HFFc6 (cell line): ENCODE results near the gene RHOBTB1. TPM values are rescaled to one million over a fixed set of nuclear protein-coding genes. Genes with fewer than 3 reads are reported as not detected.
A peak's percentile ranks its signal among the peaks of the same experiment; 100 is the strongest.

ENCODE experiments used
- DNase-seq: peaks from one replicate; pipeline ENCODE4 v3.0.0-alpha.2; 2018
- H3K27ac Mint-ChIP-seq: 2 replicates; pipeline ENCODE4 v1.8.0; 2020; ENCODE audit warnings: mild to moderate bottlenecking, mixed read lengths
- H3K27me3 Mint-ChIP-seq: 2 replicates; pipeline ENCODE4 v1.8.0; 2021; ENCODE audit warnings: mild to moderate bottlenecking, moderate library complexity, mixed read lengths; ENCODE audit not compliant: insufficient read depth
- H3K36me3 Mint-ChIP-seq: 2 replicates; pipeline ENCODE4 v1.8.0; 2021; ENCODE audit warnings: low read depth, mixed read lengths
- H3K4me1 Mint-ChIP-seq: 2 replicates; pipeline ENCODE4 v1.8.0; 2020; ENCODE audit warnings: low read depth, mixed read lengths
- H3K4me3 Mint-ChIP-seq: 2 replicates; pipeline ENCODE4 v1.8.0; 2020; ENCODE audit warnings: mild to moderate bottlenecking, moderate library complexity, mixed read lengths
- H3K9me3 Mint-ChIP-seq: 2 replicates; pipeline ENCODE4 v1.8.0; 2020; ENCODE audit warnings: mild to moderate bottlenecking, mixed read lengths
- total RNA-seq, 6 experiments: library from RNA; stranded (reverse); fragmentation: NEBNext Ultra II Directional; extraction: Animal tissue kit (Norgen Biotek cat#: 25700); gene quantifications; 2 replicates in 1 of 6; 3 replicates in 5 of 6; pipeline ENCODE4 v1.2.3, GENCODE V29; 2021
- TF ChIP-seq, protein P1 (sequence below): fragments of 200-600 bp; sonication (generic); IDR thresholded peaks from 2 replicates; pipeline ENCODE4 v1.5.0; 2021; ENCODE audit warnings: antibody characterized with exemption, mild to moderate bottlenecking

The RHOBTB1 gene
- total RNA-seq, 6 experiments from 2014 or later, result 9.0 to 11.7 (median 9.3) TPM

DNA sequence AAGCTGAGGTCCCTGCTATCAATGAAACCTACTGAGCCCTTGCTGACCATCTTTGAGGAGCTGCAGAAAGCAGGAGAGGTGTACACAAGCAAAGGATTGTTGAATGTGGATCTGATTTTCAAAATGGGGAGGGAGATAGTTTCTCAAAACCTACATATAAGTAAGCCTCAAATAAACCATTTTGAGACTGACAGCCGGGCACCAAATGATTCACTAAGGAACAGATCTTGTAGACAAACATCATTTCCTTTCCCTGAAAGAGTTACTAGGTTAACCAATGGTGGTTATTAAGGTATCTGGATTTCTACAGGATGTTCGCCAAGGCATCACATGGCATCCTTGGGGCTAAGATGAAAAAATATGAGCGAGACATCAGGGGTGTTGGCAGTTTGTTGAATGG, 24.5 kb upstream of the RHOBTB1 start:
- no peaks in the 10 kb centered on the region for H3K9me3 Mint-ChIP-seq
- TF ChIP-seq, protein P1, sequence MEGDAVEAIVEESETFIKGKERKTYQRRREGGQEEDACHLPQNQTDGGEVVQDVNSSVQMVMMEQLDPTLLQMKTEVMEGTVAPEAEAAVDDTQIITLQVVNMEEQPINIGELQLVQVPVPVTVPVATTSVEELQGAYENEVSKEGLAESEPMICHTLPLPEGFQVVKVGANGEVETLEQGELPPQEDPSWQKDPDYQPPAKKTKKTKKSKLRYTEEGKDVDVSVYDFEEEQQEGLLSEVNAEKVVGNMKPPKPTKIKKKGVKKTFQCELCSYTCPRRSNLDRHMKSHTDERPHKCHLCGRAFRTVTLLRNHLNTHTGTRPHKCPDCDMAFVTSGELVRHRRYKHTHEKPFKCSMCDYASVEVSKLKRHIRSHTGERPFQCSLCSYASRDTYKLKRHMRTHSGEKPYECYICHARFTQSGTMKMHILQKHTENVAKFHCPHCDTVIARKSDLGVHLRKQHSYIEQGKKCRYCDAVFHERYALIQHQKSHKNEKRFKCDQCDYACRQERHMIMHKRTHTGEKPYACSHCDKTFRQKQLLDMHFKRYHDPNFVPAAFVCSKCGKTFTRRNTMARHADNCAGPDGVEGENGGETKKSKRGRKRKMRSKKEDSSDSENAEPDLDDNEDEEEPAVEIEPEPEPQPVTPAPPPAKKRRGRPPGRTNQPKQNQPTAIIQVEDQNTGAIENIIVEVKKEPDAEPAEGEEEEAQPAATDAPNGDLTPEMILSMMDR, result no peak
- no peak overlapping the region for H3K4me3 Mint-ChIP-seq
- peaks cover 24% of the 10 kb centered on the region for H3K4me1 Mint-ChIP-seq
- H3K27me3 Mint-ChIP-seq, result peaks cover 1% of the 10 kb centered on the region
- H3K36me3 Mint-ChIP-seq, result no peaks in the 10 kb centered on the region
- no peak overlapping the region for H3K27ac Mint-ChIP-seq
- no peak for DNase-seq

DNA sequence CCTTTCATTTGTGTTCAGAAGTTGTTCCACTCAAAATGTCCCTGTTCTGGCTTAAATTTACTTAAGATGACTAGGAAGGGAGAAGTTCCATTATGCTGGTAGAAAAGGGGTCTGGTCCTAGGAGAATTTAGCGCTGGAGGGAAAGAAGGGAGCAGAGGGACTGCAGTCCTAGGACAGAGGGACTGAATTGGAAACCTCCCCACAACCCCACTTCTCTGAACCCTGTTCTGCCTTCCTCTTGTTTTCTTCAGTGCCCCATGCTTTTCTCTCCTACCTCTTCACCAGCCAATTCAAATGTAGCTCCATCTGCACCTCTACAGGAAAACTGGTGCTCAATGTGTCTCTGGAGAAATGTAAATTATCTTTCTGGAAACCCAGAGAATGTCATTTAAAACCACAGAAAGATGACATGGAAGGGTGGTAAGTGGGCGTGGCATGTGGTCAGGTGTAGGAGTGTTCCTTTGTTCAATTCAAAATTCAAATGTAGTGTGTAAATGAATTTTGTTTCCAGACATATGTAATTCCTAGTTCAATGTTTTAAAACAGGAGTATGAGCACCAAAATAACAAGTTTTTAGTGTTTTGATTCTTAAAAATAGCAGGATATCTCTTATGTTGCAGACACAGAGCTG, 24.0 kb upstream of the RHOBTB1 start:
- H3K36me3 Mint-ChIP-seq, result no peaks in the 10 kb centered on the region
- TF ChIP-seq, protein P1, result no peak
- peaks cover 28% of the 10 kb centered on the region for H3K4me1 Mint-ChIP-seq
- peaks cover 1% of the 10 kb centered on the region for H3K27me3 Mint-ChIP-seq
- DNase-seq, result no peak
- H3K4me3 Mint-ChIP-seq, result no peak overlapping the region
- no peaks in the 10 kb centered on the region for H3K9me3 Mint-ChIP-seq
- H3K27ac Mint-ChIP-seq, result no peak overlapping the region

DNA sequence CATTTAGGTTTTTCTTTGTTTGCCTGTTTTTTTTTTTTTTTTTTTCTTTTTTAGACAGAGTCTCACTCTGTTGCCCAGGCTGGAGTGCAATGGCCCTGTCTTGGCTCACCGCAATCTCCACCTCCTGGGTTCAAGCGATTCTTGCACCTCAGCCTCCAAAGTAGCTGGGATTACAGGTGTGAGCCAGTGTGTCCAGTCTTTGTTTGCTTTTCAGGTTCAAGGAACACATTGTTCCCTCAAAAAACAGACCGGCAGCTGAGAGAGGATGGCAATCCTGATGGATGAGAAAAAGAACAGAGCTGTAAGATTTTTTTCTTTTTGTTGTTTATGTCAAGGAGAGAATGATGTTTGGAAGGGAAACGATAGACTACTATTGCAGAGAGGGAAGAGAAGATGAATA, 23.3 kb upstream of the RHOBTB1 start:
- no peak overlapping the region for H3K27ac Mint-ChIP-seq

DNA sequence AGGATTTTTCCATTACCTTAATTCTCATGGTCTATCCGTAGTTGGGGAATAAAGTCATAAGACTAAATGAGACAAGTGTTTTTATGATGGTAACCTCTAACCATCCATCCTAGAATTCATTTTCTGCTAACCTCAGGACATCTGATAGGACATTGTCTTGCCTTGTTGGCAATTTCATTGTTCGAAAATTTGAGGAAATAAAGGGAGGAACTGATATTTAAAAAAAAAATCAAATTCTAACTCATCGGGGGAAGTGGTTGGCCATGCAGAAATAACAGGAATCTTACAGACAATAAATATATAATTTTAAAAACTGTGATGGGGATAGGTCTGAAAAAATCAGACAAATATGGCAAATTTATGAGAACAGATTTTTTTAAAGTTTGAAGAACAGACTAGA, 21.7 kb upstream of the RHOBTB1 start:
- Mint-ChIP-seq H3K9me3 (no peaks in the 10 kb centered on the region), H3K4me3 (no peak overlapping the region), H3K27ac (no peak overlapping the region), H3K27me3 (peaks cover 1% of the 10 kb centered on the region; the same call in 1 of the 2 replicates), H3K36me3 (no peaks in the 10 kb centered on the region), H3K4me1 (peaks cover 34% of the 10 kb centered on the region)
- TF ChIP-seq, protein P1, result no peak
- DNase-seq, result no peak

More for the DNA sequence above, 23.3 kb upstream of the RHOBTB1 start:
- TF ChIP-seq, protein P1, result no peak
- Mint-ChIP-seq H3K4me1 (peaks cover 34% of the 10 kb centered on the region), H3K27me3 (peaks cover 1% of the 10 kb centered on the region), H3K36me3 (no peaks in the 10 kb centered on the region), H3K9me3 (no peaks in the 10 kb centered on the region), H3K4me3 (no peak overlapping the region)
- no peak for DNase-seq

DNA sequence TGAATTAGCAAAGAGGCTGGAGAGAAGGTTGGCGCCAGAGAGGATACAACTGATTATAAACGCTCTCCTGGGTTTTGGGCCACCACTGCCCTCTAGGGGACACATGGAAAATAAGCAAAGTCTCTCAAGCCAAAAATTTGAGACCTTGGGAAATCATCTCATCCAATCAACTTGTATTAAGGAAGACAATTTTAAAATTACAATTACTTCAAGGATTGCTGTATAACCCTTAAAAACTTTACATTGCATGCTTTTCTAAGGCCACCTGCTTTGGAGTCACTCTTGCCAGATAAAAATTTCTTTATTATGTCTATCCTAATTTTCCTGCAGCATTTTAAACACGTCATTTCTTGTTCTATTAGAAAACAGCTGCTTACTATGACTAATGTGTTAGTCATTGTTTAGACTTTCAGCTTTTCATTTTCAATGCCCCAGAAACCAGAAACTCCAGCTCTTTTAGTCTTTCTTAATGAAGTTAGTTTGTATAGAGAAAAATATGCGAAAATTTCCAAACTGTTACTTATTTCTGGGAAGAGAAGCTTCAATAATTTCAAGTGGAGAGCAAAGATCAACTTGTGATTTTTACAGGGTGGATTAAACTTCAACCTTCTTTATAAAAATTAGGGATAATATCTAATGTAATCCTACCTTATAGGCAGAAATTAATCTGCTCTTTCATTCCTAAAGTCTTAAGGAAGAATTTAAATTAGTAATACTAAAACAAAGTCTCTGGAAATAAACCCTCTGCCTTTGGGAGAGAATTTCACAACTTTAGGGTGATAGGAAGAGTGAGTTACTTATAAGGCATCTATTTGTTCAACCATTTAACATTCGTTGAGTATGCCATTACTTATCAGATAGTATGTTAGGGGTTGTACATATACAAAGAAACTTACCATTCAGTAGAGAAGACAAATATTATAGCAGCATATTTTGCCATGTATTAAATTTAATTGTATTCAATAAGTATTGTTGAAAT, 20.6 kb upstream of the RHOBTB1 start:
- TF ChIP-seq, protein P1, result peak; percentile 93
- Mint-ChIP-seq H3K4me1 (peaks cover 38% of the 10 kb centered on the region), H3K9me3 (no peaks in the 10 kb centered on the region), H3K27ac (peak overlapping the region; percentile 87), H3K4me3 (peak overlapping the region; percentile 71), H3K27me3 (peaks cover 1% of the 10 kb centered on the region; the same call in 1 of the 2 replicates), H3K36me3 (no peaks in the 10 kb centered on the region)
- peak; percentile 85 for DNase-seq
